GM12878 (cell line): ENCODE data around the gene PXMP2. TPM values are rescaled to one million over a fixed set of nuclear protein-coding genes. Genes with fewer than 3 reads are reported as not detected.

Experiments used
- ATAC-seq: fragments of 200-7000 bp; cut with Tn5 transposase; 3 replicates; pipeline ENCODE4 v1.9.1; 2020; ENCODE audit warnings: mild to moderate bottlenecking, moderate library complexity
- BruUV-seq: library from RNA; stranded (reverse); fragments of 400-500 nt; replicated peaks from 2 replicates; lab custom pipeline; 2021; lab: Mats Ljungman, UMichigan
- CTCF ChIA-PET: fragments of 300-600 bp; sonication (Branson Sonifier 250); formaldehyde crosslinking; extraction: SDS; loops from one replicate; lab custom pipeline; 2021; ENCODE audit warnings: inconsistent platforms; lab: Yijun Ruan, JAX
- POLR2A ChIA-PET: fragments of 350-600 bp; formaldehyde crosslinking; extraction: SDS; loops from one replicate; lab custom pipeline; 2021; ENCODE audit warnings: inconsistent platforms; lab: Charles Lee
- RAD21 ChIA-PET: fragments of 300-600 bp; sonication (Branson Sonifier 250); formaldehyde crosslinking; loops from one replicate; lab custom pipeline; 2023; ENCODE audit warnings: antibody characterized with exemption; ENCODE audit not compliant: unreplicated experiment; lab: Charles Lee
- SMC1A ChIA-PET: fragments of 300-600 bp; sonication (Branson Sonifier 250); formaldehyde crosslinking; loops from one replicate; lab custom pipeline; 2023; ENCODE audit not compliant: unreplicated experiment, uncharacterized antibody; lab: Charles Lee
- DNase-seq: peaks from one replicate; pipeline ENCODE4 v3.0.0-alpha.2; 2011; ENCODE audit warnings: low read depth, low spot score
- FAIRE-seq: peaks from 3 replicates; lab custom pipeline; 2011; peaks lifted over from hg19 to GRCh38; lab: Jason Lieb, UNC
- H2AFZ ChIP-seq: 2 replicates; pipeline ENCODE4 v1.6.0; 2011; ENCODE audit warnings: low read depth, low read length, control low read depth; ENCODE audit not compliant: control insufficient read depth
- H3K27ac ChIP-seq: 2 replicates; pipeline ENCODE4 v1.5.1; 2011; ENCODE audit warnings: control low read depth; ENCODE audit not compliant: control insufficient read depth, insufficient read depth
- H3K27me3 ChIP-seq, 2 experiments: replicated peaks in 1 of 2; 2 replicates each; pipeline versions ENCODE4 v1.6.0 to v1.6.1; 2011; ENCODE audit warnings: low read length in 1 of 2; ENCODE audit not compliant: control insufficient read depth in 2 of 2, insufficient read depth in 2 of 2
- H3K36me3 ChIP-seq, 2 experiments: 2 replicates each; pipeline ENCODE4 v1.5.1; 2011; ENCODE audit warnings: low read length in 1 of 2; ENCODE audit not compliant: control insufficient read depth in 2 of 2, insufficient read depth in 2 of 2
- H3K4me1 ChIP-seq: 2 replicates; pipeline ENCODE4 v1.6.1; 2011; ENCODE audit warnings: mild to moderate bottlenecking, low read length, moderate library complexity, mixed read lengths; ENCODE audit not compliant: control insufficient read depth, insufficient read depth
- H3K4me2 ChIP-seq: 2 replicates; pipeline ENCODE4 v1.6.0; 2011; ENCODE audit warnings: control low read depth; ENCODE audit not compliant: control insufficient read depth, insufficient read depth
- H3K4me3 ChIP-seq: fragments of 200-600 bp; sonication (generic); 2 replicates; pipeline ENCODE4 v1.5.1; 2016
- H3K79me2 ChIP-seq: 2 replicates; pipeline ENCODE4 v1.6.0; 2011; ENCODE audit warnings: low read length; ENCODE audit not compliant: control insufficient read depth, insufficient read depth
- H3K9ac ChIP-seq: 2 replicates; pipeline ENCODE4 v1.8.0; 2011; ENCODE audit warnings: low read length, control low read depth, mixed read lengths; ENCODE audit not compliant: control insufficient read depth, insufficient read depth
- H3K9me3 ChIP-seq: replicated peaks from 3 replicates; pipeline ENCODE4 v1.5.1; 2011; ENCODE audit warnings: mild to moderate bottlenecking, low read length; ENCODE audit not compliant: control insufficient read depth, insufficient read depth
- H4K20me1 ChIP-seq: 2 replicates; pipeline ENCODE4 v1.6.0; 2011; ENCODE audit not compliant: control insufficient read depth, insufficient read depth
- BRCA1 ChIP-seq: IDR thresholded peaks from 2 replicates; pipeline ENCODE4 v1.6.1; 2011; ENCODE audit warnings: low read depth, low read length, improper control_type of control experiment
- E4F1 ChIP-seq: fragments of 450-650 bp; IDR thresholded peaks from 2 replicates; pipeline ENCODE4 v1.6.1; 2018; ENCODE audit warnings: borderline replicate concordance, mild to moderate bottlenecking; ENCODE audit not compliant: partially characterized antibody
- GABPA ChIP-seq: IDR thresholded peaks from 2 replicates; pipeline ENCODE4 v1.6.1; 2014; ENCODE audit warnings: antibody characterized with exemption, low read depth, mild to moderate bottlenecking, inconsistent platforms
- IKZF1 ChIP-seq: fragments of 450-650 bp; conservative IDR thresholded peaks from 2 replicates; pipeline ENCODE4 v1.6.1; 2017; ENCODE audit warnings: antibody characterized with exemption, mild to moderate bottlenecking
- IRF4 ChIP-seq: IDR thresholded peaks from 2 replicates; pipeline ENCODE4 v1.6.1; 2011; ENCODE audit warnings: low read depth, low read length
- MXI1 ChIP-seq: fragments of 150-350 bp; IDR thresholded peaks from 2 replicates; pipeline ENCODE4 v1.6.1; 2011; ENCODE audit warnings: low read depth, mild to moderate bottlenecking, inconsistent platforms, low read length, improper control_type of control experiment
- NFXL1 ChIP-seq: fragments of 450-650 bp; IDR thresholded peaks from 2 replicates; pipeline ENCODE4 v1.6.1; 2017; ENCODE audit warnings: antibody characterized with exemption, mild to moderate bottlenecking, borderline replicate concordance
- NFYA ChIP-seq: IDR thresholded peaks from 2 replicates; pipeline ENCODE4 v1.6.1; 2011; ENCODE audit warnings: low read depth, mild to moderate bottlenecking, low read length, improper control_type of control experiment, borderline replicate concordance
- PAX8 ChIP-seq: fragments of 450-650 bp; IDR thresholded peaks from 2 replicates; pipeline ENCODE4 v1.6.1; 2017; ENCODE audit warnings: mild to moderate bottlenecking, moderate library complexity
- PRDM15 ChIP-seq: fragments of 450-650 bp; formaldehyde crosslinking; IDR thresholded peaks from 2 replicates; pipeline ENCODE4 v1.4.0; 2020; ENCODE audit warnings: mild to moderate bottlenecking, moderate library complexity
- RB1 ChIP-seq: fragments of 450-650 bp; formaldehyde crosslinking; IDR thresholded peaks from 2 replicates; pipeline ENCODE4 v1.6.1; 2017; ENCODE audit warnings: mild to moderate bottlenecking, borderline replicate concordance
- RELA ChIP-seq: fragments of 450-650 bp; IDR thresholded peaks from 2 replicates; pipeline ENCODE4 v1.8.0; 2014; ENCODE audit warnings: borderline replicate concordance; ENCODE audit not compliant: partially characterized antibody
- SMAD5 ChIP-seq: IDR thresholded peaks from 2 replicates; pipeline ENCODE4 v1.6.1; 2016; ENCODE audit warnings: antibody characterized with exemption, low read depth
- SMARCA5 ChIP-seq: fragments of 450-650 bp; IDR thresholded peaks from 2 replicates; pipeline ENCODE4 v1.6.1; 2017; ENCODE audit warnings: mild to moderate bottlenecking
- SPI1 ChIP-seq: IDR thresholded peaks from 2 replicates; pipeline ENCODE4 v1.6.1; 2011; ENCODE audit warnings: low read depth, mild to moderate bottlenecking, low read length, moderate library complexity, borderline replicate concordance; ENCODE audit not compliant: insufficient read depth
- TCF7 ChIP-seq: IDR thresholded peaks from 2 replicates; pipeline ENCODE4 v1.6.1; 2014; ENCODE audit warnings: antibody characterized with exemption, borderline replicate concordance
- ZNF274 ChIP-seq: IDR thresholded peaks from one replicate; pipeline ENCODE4 v1.8.0; 2011; ENCODE audit not compliant: insufficient read length, insufficient read depth
- WGBS: methylation state at CpG from one replicate; pipeline ENCODE4 v1.1.6; 2016; ENCODE audit warnings: low lambda C conversion rate; ENCODE audit not compliant: insufficient replicate concordance, insufficient coverage; ENCODE audit errors: missing lambda C conversion rate; 5-methylcytosine and 5-hydroxymethylcytosine counted together
- in situ Hi-C: fragments of 300-500 bp; cut with MboI; formaldehyde crosslinking; loops from 9 replicates; pipeline ENCODE4 v1.14.3; 2018; ENCODE audit warnings: mixed read lengths
- intact Hi-C: fragments of 100-400 bp; cut with micrococcal nuclease; formaldehyde crosslinking; loops from one replicate; pipeline ENCODE4 v1.14.2; 2022; ENCODE audit not compliant: unreplicated experiment
- polyA plus RNA-seq, 11 experiments: library from polyadenylated mRNA; depleted of rRNA in 4 of 11; unstranded in 6 of 11; stranded (reverse) in 5 of 11; fragments of >200 nt; fragmentation: Nextera tagmentation in 4 of 11; fragmentation: Illumina TruSeq in 1 of 11; extraction: Ambion mirVana in 4 of 11; extraction: Trizol in 1 of 11; gene quantifications; 1 replicate in 1 of 11; 2 replicates in 10 of 11; pipeline versions ENCODE4 v1.2.1 to v1.2.3, GENCODE V29; 2011 to 2016; ENCODE audit warnings: inconsistent platforms in 2 of 11, missing spikeins in 2 of 11, low read depth in 1 of 11
- total RNA-seq, 4 experiments: library from RNA; depleted of rRNA in 3 of 4; stranded (reverse); fragments of >200 nt in 3 of 4; fragmentation: Illumina TruSeq in 1 of 4; extraction: Trizol in 1 of 4; gene quantifications; 2 replicates each; pipeline versions ENCODE4 v1.2.1 to v1.2.3, GENCODE V29; 2013 to 2021
- TF ChIP-seq, protein P1 (sequence below): IDR thresholded peaks from 2 replicates; pipeline ENCODE4 v1.6.1; 2012; ENCODE audit warnings: low read depth, low read length, improper control_type of control experiment
- TF ChIP-seq, protein P2 (sequence below): IDR thresholded peaks from 2 replicates; pipeline ENCODE4 v1.6.1; 2012; ENCODE audit warnings: low read depth, low read length, improper control_type of control experiment

Gene PXMP2
- total and polyA plus RNA-seq, 10 of the 15 experiments (the other 5 are each of a cell fraction or from before 2014, with no cell fraction given), result 4.0 to 97.8 (median 42.0) TPM

DNA sequence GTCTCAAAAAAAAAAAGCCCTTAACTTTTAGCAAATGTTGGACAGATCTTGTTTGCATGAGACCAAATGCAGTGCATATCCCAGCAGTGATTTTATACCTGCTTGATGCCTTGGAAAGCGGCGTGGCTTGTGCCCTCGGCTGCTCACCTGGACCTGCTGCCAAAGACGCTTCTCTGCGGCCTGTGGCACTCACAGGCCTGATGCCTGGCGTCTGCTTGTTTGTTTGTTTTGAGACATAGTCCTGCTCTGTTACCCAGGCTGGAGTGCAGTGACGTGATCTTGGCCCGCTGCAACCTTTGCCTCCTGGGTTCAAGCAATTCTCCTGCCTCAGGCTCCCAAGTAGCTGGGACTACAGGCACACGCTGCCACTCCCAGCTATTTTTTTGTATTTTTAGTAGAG, 28.5 kb downstream of the PXMP2 start:
- POLR2A ChIA-PET, result no interaction called here
- in situ Hi-C loops (no loop called here), intact Hi-C loops (no loop called here)
- no TSS peak for BruUV-seq
- H3K4me2 ChIP-seq, result no peak overlapping the region
- SMC1A ChIA-PET, result no interaction called here
- FAIRE-seq (no peak), DNase-seq (no peak), ATAC-seq (no peak)
- H3K79me2 ChIP-seq, result peaks cover 41% of the 10 kb centered on the region
- H3K27me3 ChIP-seq, result no peaks in the 10 kb centered on the region
- H3K4me3 ChIP-seq, result no peak overlapping the region
- RAD21 ChIA-PET, result no interaction called here
- H4K20me1 ChIP-seq, result no peaks in the 10 kb centered on the region; the same call in 1 of the 2 replicates
- H3K4me1 ChIP-seq, result no peaks in the 10 kb centered on the region; the same call in 1 of the 2 replicates
- 93% methylated on average over 9 of the region's 9 CpGs for WGBS
- H3K36me3 ChIP-seq, result peaks cover 16 to 39% of the 10 kb centered on the region in 2 experiments
- H3K9ac ChIP-seq, result no peak overlapping the region
- no peaks in the 10 kb centered on the region for H3K9me3 ChIP-seq
- no peak overlapping the region for H3K27ac ChIP-seq
- TF ChIP-seq IRF4 (no peak), NFXL1 (no peak), SPI1 (no peak), PAX8 (no peak), MXI1 (no peak), NFYA (no peak), IKZF1 (no peak), E4F1 (no peak), SMAD5 (no peak), BRCA1 (no peak), PRDM15 (no peak), RELA (no peak), SMARCA5 (no peak), GABPA (no peak), ZNF274 (no peak), TCF7 (no peak), RB1 (no peak)
- TF ChIP-seq, protein P1, sequence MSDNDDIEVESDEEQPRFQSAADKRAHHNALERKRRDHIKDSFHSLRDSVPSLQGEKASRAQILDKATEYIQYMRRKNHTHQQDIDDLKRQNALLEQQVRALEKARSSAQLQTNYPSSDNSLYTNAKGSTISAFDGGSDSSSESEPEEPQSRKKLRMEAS, result no peak
- TF ChIP-seq, protein P2, sequence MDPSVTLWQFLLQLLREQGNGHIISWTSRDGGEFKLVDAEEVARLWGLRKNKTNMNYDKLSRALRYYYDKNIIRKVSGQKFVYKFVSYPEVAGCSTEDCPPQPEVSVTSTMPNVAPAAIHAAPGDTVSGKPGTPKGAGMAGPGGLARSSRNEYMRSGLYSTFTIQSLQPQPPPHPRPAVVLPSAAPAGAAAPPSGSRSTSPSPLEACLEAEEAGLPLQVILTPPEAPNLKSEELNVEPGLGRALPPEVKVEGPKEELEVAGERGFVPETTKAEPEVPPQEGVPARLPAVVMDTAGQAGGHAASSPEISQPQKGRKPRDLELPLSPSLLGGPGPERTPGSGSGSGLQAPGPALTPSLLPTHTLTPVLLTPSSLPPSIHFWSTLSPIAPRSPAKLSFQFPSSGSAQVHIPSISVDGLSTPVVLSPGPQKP, result no peak
- CTCF ChIA-PET, result no interaction called here
- H2AFZ ChIP-seq, result no peak overlapping the region
